Kidney (tissue), 14 donors: ENCODE data around the gene FARP2. TPM values are rescaled to one million over a fixed set of nuclear protein-coding genes. Genes with fewer than 3 reads are reported as not detected.
"Not testable (repeated sequence)": the region's sequence is repeated elsewhere in the genome, so short reads cannot be mapped to it uniquely, and the experiment has no call there.

Experiments
- DNase-seq, 5 donors: peaks; one replicate each; pipeline ENCODE4 v3.0.0-alpha.2; 2013 to 2020
- FAIRE-seq: peaks from 2 replicates; lab custom pipeline; 2012; peaks lifted over from hg19 to GRCh38; lab: Jason Lieb, UNC
- H3K27ac ChIP-seq, 2 donors: one replicate each; pipeline ENCODE4 v1.7.0; 2013; ENCODE audit warnings: low read depth in 2 of 2, low read length in 2 of 2, inconsistent platforms in 1 of 2
- H3K27me3 ChIP-seq: one replicate; pipeline ENCODE4 v1.7.1; 2013; ENCODE audit warnings: low read length, inconsistent platforms; ENCODE audit not compliant: control insufficient read depth, insufficient read depth
- H3K36me3 ChIP-seq, 3 donors: one replicate each; pipeline versions ENCODE4 v1.7.0 to v1.7.1; 2013; ENCODE audit warnings: low read length in 3 of 3, control low read depth in 1 of 3, inconsistent platforms in 1 of 3; ENCODE audit not compliant: insufficient read depth in 3 of 3, control insufficient read depth in 2 of 3
- H3K4me1 ChIP-seq, 3 donors: one replicate each; pipeline versions ENCODE4 v1.7.0 to v1.7.1; 2013; ENCODE audit warnings: low read length in 3 of 3, inconsistent platforms in 1 of 3, low read depth in 1 of 3; ENCODE audit not compliant: control insufficient read depth in 2 of 3, insufficient read depth in 2 of 3
- H3K4me3 ChIP-seq, 3 donors: one replicate each; pipeline versions ENCODE4 v1.7.0 to v1.8.1; 2013; ENCODE audit warnings: low read length in 3 of 3, control low read depth in 1 of 3, inconsistent platforms in 1 of 3
- H3K9ac ChIP-seq, 3 donors: one replicate each; pipeline versions ENCODE4 v1.7.0 to v1.7.1; 2013; ENCODE audit warnings: low read length in 3 of 3, control low read depth in 1 of 3, inconsistent platforms in 1 of 3
- H3K9me3 ChIP-seq, 3 donors: one replicate each; pipeline versions ENCODE4 v1.7.0 to v1.7.1; 2013; ENCODE audit warnings: low read length in 3 of 3, control low read depth in 1 of 3, inconsistent platforms in 1 of 3; ENCODE audit not compliant: control insufficient read depth in 2 of 3, insufficient read depth in 1 of 3
- intact Hi-C: fragments of 100-400 bp; cut with DNase I; formaldehyde crosslinking; loops from one replicate; pipeline ENCODE4 v1.11.1; 2022
- polyA plus RNA-seq: library from polyadenylated mRNA; stranded (reverse); fragments of 350-450 nt; fragmentation: Illumina TruSeq; extraction: RNeasy Lipid Tissue Mini Kit (QIAGEN cat#74804); gene quantifications from one replicate; pipeline ENCODE4 v1.2.3, GENCODE V29; 2014; ENCODE audit warnings: low read depth, low replicate concordance; ENCODE audit not compliant: insufficient read depth
- total RNA-seq: library from RNA; stranded (reverse); fragmentation: NEBNext Ultra II Directional; extraction: Animal tissue kit (Norgen Biotek cat#: 25700); gene quantifications from one replicate; pipeline ENCODE4 v1.2.1, GENCODE V29; 2021
- TF ChIP-seq, protein P1 (sequence below): IDR thresholded peaks from 3 replicates; pipeline ENCODE4 v1.5.1; 2012; ENCODE audit warnings: mild to moderate bottlenecking, moderate library complexity, borderline replicate concordance; ENCODE audit not compliant: insufficient read depth; ENCODE audit errors: extremely low read depth
- donor health status: control.
- donor health status: control.
- donor health status: control.
- donor health status: control.
- donor health status: control.
- donor health status: DM: yes; HTN: yes; CAD: no.
- donor health status: Normal renal cell carcinoma (clear cell type).

Gene FARP2
- total and polyA plus RNA-seq, 2 donors from 2014 or later = 20.3 to 50.5 TPM

DNA sequence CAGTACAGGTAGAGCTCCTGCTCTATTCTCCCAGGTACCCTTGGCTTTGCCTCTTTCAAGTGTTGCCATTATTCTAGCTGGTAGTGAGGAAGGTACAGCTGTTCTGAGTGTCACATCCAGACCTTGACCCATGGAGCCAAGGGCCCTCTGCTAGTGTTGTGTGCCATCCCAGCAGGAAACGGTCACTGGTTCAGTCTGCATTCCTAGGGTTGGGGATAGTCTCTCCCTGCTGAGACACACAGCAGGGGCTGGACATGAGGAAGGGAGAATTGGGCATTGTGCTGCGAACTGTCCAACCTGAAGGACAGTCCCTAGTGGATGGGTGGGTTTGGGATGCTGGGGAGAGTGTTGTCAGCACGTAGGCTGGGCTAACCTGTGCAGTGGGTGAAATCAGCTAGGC lies 59.1 kb downstream of the FARP2 start:
- H3K36me3 ChIP-seq = peaks cover 9 to 61% (median 32%) of the 10 kb centered on the region in 3 donors
- intact Hi-C loops = no loop called here
- TF ChIP-seq, protein P1, sequence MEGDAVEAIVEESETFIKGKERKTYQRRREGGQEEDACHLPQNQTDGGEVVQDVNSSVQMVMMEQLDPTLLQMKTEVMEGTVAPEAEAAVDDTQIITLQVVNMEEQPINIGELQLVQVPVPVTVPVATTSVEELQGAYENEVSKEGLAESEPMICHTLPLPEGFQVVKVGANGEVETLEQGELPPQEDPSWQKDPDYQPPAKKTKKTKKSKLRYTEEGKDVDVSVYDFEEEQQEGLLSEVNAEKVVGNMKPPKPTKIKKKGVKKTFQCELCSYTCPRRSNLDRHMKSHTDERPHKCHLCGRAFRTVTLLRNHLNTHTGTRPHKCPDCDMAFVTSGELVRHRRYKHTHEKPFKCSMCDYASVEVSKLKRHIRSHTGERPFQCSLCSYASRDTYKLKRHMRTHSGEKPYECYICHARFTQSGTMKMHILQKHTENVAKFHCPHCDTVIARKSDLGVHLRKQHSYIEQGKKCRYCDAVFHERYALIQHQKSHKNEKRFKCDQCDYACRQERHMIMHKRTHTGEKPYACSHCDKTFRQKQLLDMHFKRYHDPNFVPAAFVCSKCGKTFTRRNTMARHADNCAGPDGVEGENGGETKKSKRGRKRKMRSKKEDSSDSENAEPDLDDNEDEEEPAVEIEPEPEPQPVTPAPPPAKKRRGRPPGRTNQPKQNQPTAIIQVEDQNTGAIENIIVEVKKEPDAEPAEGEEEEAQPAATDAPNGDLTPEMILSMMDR = no peak
- H3K27me3 ChIP-seq = no peaks in the 10 kb centered on the region
- no peak for DNase-seq
- H3K27ac ChIP-seq = no peak overlapping the region
- no peak for FAIRE-seq
- no peaks in the 10 kb centered on the region for H3K4me1 ChIP-seq
- H3K4me3 ChIP-seq = no peak overlapping the region
- no peaks in the 10 kb centered on the region for H3K9me3 ChIP-seq
- no peak overlapping the region for H3K9ac ChIP-seq

DNA sequence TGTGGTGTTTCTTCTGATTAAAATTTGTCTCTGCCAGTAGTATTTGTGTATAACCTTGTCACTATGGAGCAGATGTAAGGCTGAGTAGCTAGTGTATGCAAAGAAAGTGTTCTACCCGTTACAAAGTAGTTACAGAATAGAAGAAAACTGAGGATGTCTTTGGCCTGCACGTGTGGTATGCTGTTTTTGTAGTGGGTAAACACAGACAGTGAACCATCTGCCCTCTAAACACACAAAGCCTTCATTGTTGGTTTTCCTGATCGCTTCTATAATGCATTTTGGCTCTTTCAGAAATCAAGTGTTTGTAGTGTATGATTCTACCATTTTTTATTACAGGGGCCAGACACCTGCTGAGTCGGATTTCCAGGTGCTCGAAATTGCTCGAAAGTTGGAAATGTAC lies 61.5 kb downstream of the FARP2 start:
- FAIRE-seq (no peak), DNase-seq (no peak)
- H3K27ac ChIP-seq = no peak overlapping the region
- no peaks in the 10 kb centered on the region for H3K27me3 ChIP-seq
- intact Hi-C loops = no loop called here
- H3K36me3 ChIP-seq = peaks cover 12 to 52% (median 27%) of the 10 kb centered on the region in 3 donors
- H3K9ac ChIP-seq = no peak overlapping the region
- no peaks in the 10 kb centered on the region for H3K9me3 ChIP-seq
- no peaks in the 10 kb centered on the region for H3K4me1 ChIP-seq
- TF ChIP-seq, protein P1 = no peak
- no peak overlapping the region for H3K4me3 ChIP-seq

DNA sequence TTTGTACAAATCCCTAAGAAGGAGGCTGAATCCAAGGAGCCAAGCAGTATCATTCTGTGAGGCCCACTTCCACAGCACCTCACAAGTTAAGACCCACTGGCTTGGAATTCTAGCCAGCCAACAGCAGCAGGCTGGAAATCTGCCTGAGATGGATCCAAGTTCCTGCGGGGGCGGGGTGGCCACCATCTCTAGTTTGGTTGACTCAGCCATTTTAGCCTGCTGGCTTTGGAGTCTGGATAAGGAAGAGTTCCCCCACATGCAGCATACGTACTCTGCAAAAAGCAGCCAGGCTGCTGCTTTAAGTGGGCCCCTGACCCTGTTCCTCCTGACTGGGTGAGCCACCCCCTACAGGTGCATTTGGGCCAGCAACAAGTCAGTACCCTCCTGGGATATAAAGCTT lies 65.2 kb downstream of the FARP2 start:
- Histone ChIP-seq H3K9ac (no peak overlapping the region), H3K9me3 (no peaks in the 10 kb centered on the region), H3K4me1 (no peaks in the 10 kb centered on the region), H3K4me3 (no peak overlapping the region), H3K27me3 (no peaks in the 10 kb centered on the region), H3K36me3 (peaks cover 2 to 28% (median 3%) of the 10 kb centered on the region in 3 donors), H3K27ac (no peak overlapping the region)
- FAIRE-seq (no peak), DNase-seq (no peak)
- intact Hi-C loops = no loop called here
- TF ChIP-seq, protein P1 = no peak

DNA sequence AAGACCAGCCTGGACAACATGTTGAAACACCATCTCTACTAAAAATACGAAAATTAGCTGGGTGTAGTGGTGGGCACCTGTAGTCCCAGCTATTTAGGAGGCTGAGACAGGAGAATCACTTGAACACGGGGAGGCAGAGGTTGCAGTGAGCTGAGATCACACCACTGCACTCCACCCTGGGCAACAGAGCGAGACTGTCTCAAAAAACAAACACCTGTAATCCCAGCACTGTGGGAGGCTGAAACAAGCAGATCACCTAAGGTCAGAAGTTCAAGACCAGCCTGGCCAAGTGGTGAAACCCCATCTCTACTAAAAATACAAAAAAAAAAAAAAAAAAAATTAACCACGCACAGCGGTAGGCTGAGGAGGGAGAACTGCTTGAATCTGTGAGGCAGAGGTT lies 65.9 kb downstream of the FARP2 start:
- H3K9ac ChIP-seq, H3K27ac ChIP-seq, H3K4me1 ChIP-seq, FAIRE-seq, H3K4me3 ChIP-seq, intact Hi-C loops, DNase-seq, H3K9me3 ChIP-seq, H3K27me3 ChIP-seq: not testable (repeated sequence)
- H3K36me3 ChIP-seq = peaks cover 0 to 28% (median 3%) of the 10 kb centered on the region in 3 donors
